H1 (cell line): ENCODE measurements around the gene CYBA.

Source experiments
- EP300 ChIP-seq, 2 experiments: IDR thresholded peaks; 1 replicate in 1 of 2; 2 replicates in 1 of 2; pipeline ENCODE4 v1.6.1; 2011 to 2012; ENCODE audit warnings: low read depth in 2 of 2, low read length in 2 of 2, mild to moderate bottlenecking in 2 of 2, borderline replicate concordance in 1 of 2, inconsistent platforms in 1 of 2, moderate library complexity in 1 of 2
- EZH2 ChIP-seq: fragments of 200-600 bp; sonication (generic); IDR thresholded peaks from 2 replicates; pipeline ENCODE4 v1.7.1; 2012; ENCODE audit warnings: low read depth, mild to moderate bottlenecking, moderate library complexity, low read length, inconsistent platforms; ENCODE audit not compliant: severe bottlenecking
- POLR2A ChIP-seq, 2 experiments: IDR thresholded peaks; 1 replicate in 1 of 2; 2 replicates in 1 of 2; pipeline ENCODE4 v1.6.1; 2011; ENCODE audit warnings: low read depth in 2 of 2, low read length in 2 of 2, mild to moderate bottlenecking in 2 of 2; ENCODE audit errors: control extremely low read depth in 1 of 2
- RFX5 ChIP-seq: IDR thresholded peaks from 2 replicates; pipeline ENCODE4 v1.6.1; 2011; ENCODE audit warnings: low read depth, low read length, improper control_type of control experiment, borderline replicate concordance
- SP4 ChIP-seq: IDR thresholded peaks from 2 replicates; pipeline ENCODE4 v1.6.1; 2012; ENCODE audit warnings: low read length, inconsistent platforms

DNA sequence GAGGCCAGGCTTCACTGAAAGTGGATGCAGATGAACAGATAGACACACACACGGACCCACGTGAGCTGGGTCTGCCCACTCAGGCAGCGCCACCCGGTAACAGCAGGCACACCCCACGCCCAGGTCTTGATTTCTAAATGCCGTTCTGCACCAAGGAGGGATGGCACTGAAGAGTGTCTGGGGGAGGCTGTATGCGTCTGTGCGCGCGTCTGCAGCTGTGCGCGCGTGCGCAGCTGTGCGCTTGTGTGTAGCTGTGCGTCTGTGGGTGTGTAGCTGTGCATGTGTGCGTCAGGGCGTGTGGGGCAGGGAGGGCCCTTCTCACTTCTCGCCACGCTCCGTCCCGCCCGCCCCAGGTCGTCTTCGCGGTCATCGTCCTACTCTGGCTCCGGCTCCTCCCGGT, 28.0 kb downstream of the CYBA start:
- TF ChIP-seq POLR2A (IDR thresholded peaks at IDR 0.05; ENCODE audit: control extremely low read depth in 1 of 2, low read depth in 2 of 2, low read length in 2 of 2): no peak
- TF ChIP-seq EP300 (IDR thresholded peaks at IDR 0.05; ENCODE audit: borderline replicate concordance in 1 of 2, low read depth in 2 of 2, low read length in 2 of 2): no peak
- TF ChIP-seq RFX5: no peak
- TF ChIP-seq SP4: no peak
- TF ChIP-seq EZH2: no peak
